ENCODE data around the gene XCL1. TPM values are rescaled to one million over a fixed set of nuclear protein-coding genes. Genes with fewer than 3 reads are reported as not detected.

The XCL1 gene
- total and polyA plus RNA-seq, 3 donors from 2014 or later, result 0.51 TPM; not detected in 2

- Histone ChIP-seq H3K27ac (no peak overlapping the region), H3K36me3 (ENCODE audit: low read depth, missing control alignments) (no peaks in the 10 kb centered on the region), H3K9me3 (no peaks in the 10 kb centered on the region), H3K4me1 (peaks cover 13% of the 10 kb centered on the region), H3K4me3 (no peak overlapping the region), H3K27me3 (no peaks in the 10 kb centered on the region)
- 70 to 83% methylated on average over 5 of the region's 5 CpGs for WGBS, 2 donors
- TF ChIP-seq POLR2A (IDR thresholded peaks at IDR 0.05), result no peak
- no peak for TF ChIP-seq CTCF (IDR thresholded peaks at IDR 0.05)
- intact Hi-C loops (cut with DNase I; ENCODE audit: low total_unique reads), result no loop called here
- DNase-seq, result no peak
Observed at GRCh38 chr1:168617974-168618750, 41.8 kb downstream of the XCL1 start.

DNA sequence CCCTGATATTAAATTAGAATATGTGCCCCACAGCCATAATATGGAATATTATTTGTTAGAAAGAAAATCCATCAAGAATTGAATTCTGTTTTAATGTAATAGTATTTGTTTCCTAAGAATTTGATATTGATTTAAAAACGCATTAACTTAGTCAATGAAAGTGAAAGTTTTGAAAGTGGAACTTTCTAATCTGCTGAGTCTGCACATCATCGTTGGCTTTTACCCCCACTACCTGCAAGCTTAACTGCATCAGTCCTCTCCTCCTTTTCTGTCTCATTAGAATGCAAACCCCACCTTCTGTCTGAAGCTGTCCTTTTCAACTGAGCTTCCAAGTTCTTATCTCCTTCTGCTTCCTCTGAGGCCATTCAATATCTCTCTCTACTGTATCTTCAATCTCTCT is 42.5 kb downstream of the XCL1 start:
- DNase-seq, result no peak
- no peaks in the 10 kb centered on the region for H3K27me3 ChIP-seq
- no peak overlapping the region for H3K4me3 ChIP-seq
- H3K27ac ChIP-seq, result no peak overlapping the region
- no peaks in the 10 kb centered on the region for H3K9me3 ChIP-seq
- intact Hi-C loops (cut with DNase I; ENCODE audit: low total_unique reads), result no loop called here
- peaks cover 5% of the 10 kb centered on the region for H3K4me1 ChIP-seq
- no peaks in the 10 kb centered on the region for H3K36me3 ChIP-seq (ENCODE audit: low read depth, missing control alignments)
- WGBS, 2 donors, result 70 to 75% methylated on average over 2 of the region's 2 CpGs
- TF ChIP-seq CTCF (IDR thresholded peaks at IDR 0.05) (no peak), POLR2A (IDR thresholded peaks at IDR 0.05) (no peak)

- DNase-seq, result no peak
- no peaks in the 10 kb centered on the region for H3K27me3 ChIP-seq
- no peaks in the 10 kb centered on the region for H3K4me1 ChIP-seq
- no peak overlapping the region for H3K27ac ChIP-seq
- H3K36me3 ChIP-seq (ENCODE audit: low read depth, missing control alignments), result no peaks in the 10 kb centered on the region
- WGBS, 2 donors, result 42 to 61% methylated on average over 1 of the region's 1 CpG
- no peak overlapping the region for H3K4me3 ChIP-seq
- no peak for TF ChIP-seq POLR2A (IDR thresholded peaks at IDR 0.05)
- no peak for TF ChIP-seq CTCF (IDR thresholded peaks at IDR 0.05)
- H3K9me3 ChIP-seq, result no peaks in the 10 kb centered on the region
- intact Hi-C loops (cut with DNase I; ENCODE audit: low total_unique reads), result no loop called here
Observed at GRCh38 chr1:168621356-168621755, 45.0 kb downstream of the XCL1 start.

DNA sequence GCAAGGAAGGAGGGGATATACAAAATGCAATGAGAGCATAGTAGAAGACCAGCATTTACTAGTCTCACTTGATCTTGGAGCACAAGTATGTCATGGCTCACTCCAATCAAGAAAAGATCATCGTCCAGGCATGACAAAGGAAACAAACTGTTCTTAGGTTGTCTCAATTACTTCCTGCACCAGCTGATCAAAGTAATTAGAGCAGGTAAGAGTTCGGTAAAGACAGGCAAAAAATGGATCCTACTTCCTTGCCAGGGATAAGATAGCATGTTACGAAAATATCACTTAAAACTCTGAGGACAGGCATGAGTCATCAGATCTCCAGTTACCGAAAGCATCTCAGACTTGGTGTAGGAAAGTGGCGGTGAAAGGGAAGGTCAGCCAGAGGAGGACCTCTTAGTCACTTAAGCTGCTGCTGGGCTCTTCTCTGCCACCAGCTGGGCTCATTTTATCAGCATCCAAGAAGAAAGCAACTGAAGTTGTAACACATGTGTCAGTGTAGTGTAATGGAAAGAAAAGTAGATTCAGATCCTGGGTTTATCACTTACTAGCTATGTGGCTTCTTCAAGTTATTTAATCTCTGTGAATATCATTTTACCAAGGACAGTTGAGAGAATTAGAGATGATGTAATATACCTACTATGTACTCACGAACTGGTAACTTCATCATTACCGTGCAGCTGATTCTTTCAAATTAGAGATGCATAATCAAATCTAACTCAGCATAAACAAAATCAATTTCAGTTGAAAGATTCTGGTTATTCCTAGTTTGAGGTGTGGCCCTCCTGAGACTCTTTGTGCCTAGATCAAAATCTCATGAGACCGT is 46.8 kb downstream of the XCL1 start:
- no peak overlapping the region for H3K4me3 ChIP-seq
- intact Hi-C loops (cut with DNase I; ENCODE audit: low total_unique reads), result no loop called here
- TF ChIP-seq CTCF (IDR thresholded peaks at IDR 0.05) (no peak), POLR2A (IDR thresholded peaks at IDR 0.05) (no peak)
- no peaks in the 10 kb centered on the region for H3K27me3 ChIP-seq
- H3K9me3 ChIP-seq, result no peaks in the 10 kb centered on the region
- H3K36me3 ChIP-seq (ENCODE audit: low read depth, missing control alignments), result no peaks in the 10 kb centered on the region
- WGBS, 2 donors, result 57 to 62% methylated on average over 8 of the region's 8 CpGs
- DNase-seq, result peak; percentile 23
- no peaks in the 10 kb centered on the region for H3K4me1 ChIP-seq
- H3K27ac ChIP-seq, result no peak overlapping the region

Data from testis (tissue), 3 donors.